GM21423 (cell line): ENCODE data around the gene INHBA.

ENCODE experiments used
- ATAC-seq: cut with Tn5 transposase; IDR thresholded peaks from one replicate; pipeline ENCODE4 v1.9.1; 2021; ENCODE audit warnings: mild to moderate bottlenecking, moderate library complexity; ENCODE audit not compliant: unreplicated experiment

INHBA gene

GRCh38 chr7:41702635-41703371 lies at the start of gene INHBA:
Gene INHBA, minus strand, starts transcription at chr7:41703090. Its CDS starts 2,716 bp downstream, at chr7:41700374.
- ATAC-seq, result no peak

- no peak for ATAC-seq
These were observed 49.7 kb upstream of the INHBA start for GRCh38 chr7:41752615-41753014.

GRCh38 chr7:41750661-41751540 lies 48.0 kb upstream of the INHBA start:
- no peak for ATAC-seq

- ATAC-seq, result no peak
These were observed 45.1 kb upstream of the INHBA start for GRCh38 chr7:41747961-41748360.

GRCh38 chr7:41745451-41745850 lies 42.6 kb upstream of the INHBA start:
- ATAC-seq, result no peak

GRCh38 chr7:41744161-41744560 lies 41.3 kb upstream of the INHBA start:
- no peak for ATAC-seq

GRCh38 chr7:41742401-41743020 lies 39.6 kb upstream of the INHBA start:
- ATAC-seq, result no peak

GRCh38 chr7:41738806-41739205 lies 35.9 kb upstream of the INHBA start:
- no peak for ATAC-seq

GRCh38 chr7:41738336-41738735 lies 35.4 kb upstream of the INHBA start:
- ATAC-seq, result no peak

- no peak for ATAC-seq
These were observed 32.3 kb upstream of the INHBA start for GRCh38 chr7:41735206-41735605.

GRCh38 chr7:41732843-41733306 lies 30.0 kb upstream of the INHBA start:
- no peak for ATAC-seq

GRCh38 chr7:41732436-41732785 lies 29.5 kb upstream of the INHBA start:
- ATAC-seq, result no peak

GRCh38 chr7:41731493-41732435 lies 28.9 kb upstream of the INHBA start:
- ATAC-seq, result peak; percentile 98

GRCh38 chr7:41730668-41731067 lies 27.8 kb upstream of the INHBA start:
- ATAC-seq, result no peak

GRCh38 chr7:41730161-41730560 lies 27.3 kb upstream of the INHBA start:
- ATAC-seq, result no peak

GRCh38 chr7:41729059-41729458 lies 26.2 kb upstream of the INHBA start:
- ATAC-seq, result no peak

GRCh38 chr7:41725013-41725412 lies 22.1 kb upstream of the INHBA start:
- ATAC-seq, result no peak

GRCh38 chr7:41720886-41721285 lies 18.0 kb upstream of the INHBA start:
- no peak for ATAC-seq

GRCh38 chr7:41720046-41720445 lies 17.2 kb upstream of the INHBA start:
- no peak for ATAC-seq

- ATAC-seq, result no peak
These were observed 13.8 kb upstream of the INHBA start for GRCh38 chr7:41716691-41717090.

GRCh38 chr7:41715000-41715399 lies 12.1 kb upstream of the INHBA start:
- no peak for ATAC-seq
